GM19328 (cell line): ENCODE results near the gene HCRT.
"Not testable (repeated sequence)": the region's sequence is repeated elsewhere in the genome, so short reads cannot be mapped to it uniquely, and the experiment has no call there.

Experiments used
- ATAC-seq: cut with Tn5 transposase; IDR thresholded peaks from one replicate; pipeline ENCODE4 v1.9.1; 2021; ENCODE audit warnings: mild to moderate bottlenecking, moderate library complexity; ENCODE audit not compliant: unreplicated experiment

HCRT gene, protein sequence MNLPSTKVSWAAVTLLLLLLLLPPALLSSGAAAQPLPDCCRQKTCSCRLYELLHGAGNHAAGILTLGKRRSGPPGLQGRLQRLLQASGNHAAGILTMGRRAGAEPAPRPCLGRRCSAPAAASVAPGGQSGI

GRCh38 chr17:42184713-42185620 is at the start of gene HCRT:
Gene HCRT, minus strand, starts transcription at chr17:42185452. Its CDS starts 87 bp downstream, at chr17:42185365.
- no peak for ATAC-seq

GRCh38 chr17:42233994-42234393 is 48.7 kb upstream of the HCRT start:
- no peak for ATAC-seq

GRCh38 chr17:42233156-42233555 is 47.9 kb upstream of the HCRT start:
- ATAC-seq = no peak

- no peak for ATAC-seq
Measured at GRCh38 chr17:42230225-42230624, 45.0 kb upstream of the HCRT start.

GRCh38 chr17:42227849-42228700 is 42.8 kb upstream of the HCRT start:
- no peak for ATAC-seq

DNA sequence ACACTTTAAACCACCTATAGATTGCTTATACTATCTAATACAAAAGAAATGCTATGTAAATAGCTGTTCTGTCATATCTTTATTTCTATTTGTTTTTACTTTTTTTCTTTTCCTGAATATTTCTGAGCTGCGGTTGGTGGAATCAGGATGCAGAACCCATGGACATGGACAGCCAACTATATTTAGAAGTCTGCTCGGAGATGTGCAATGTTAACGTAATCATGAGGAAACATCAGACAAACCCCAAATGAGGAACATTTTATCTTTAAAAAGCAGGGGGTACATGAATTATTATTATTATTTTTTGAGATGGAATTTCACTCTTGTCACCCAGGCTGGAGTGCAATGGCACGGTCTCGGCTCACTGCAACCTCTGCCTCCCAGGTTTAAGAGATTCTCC is 40.4 kb upstream of the HCRT start:
- ATAC-seq = no peak

GRCh38 chr17:42224651-42225050 is 39.4 kb upstream of the HCRT start:
- no peak for ATAC-seq

- ATAC-seq = no peak
Measured at GRCh38 chr17:42221886-42222745, 36.9 kb upstream of the HCRT start.

GRCh38 chr17:42219280-42219679 is 34.0 kb upstream of the HCRT start:
- ATAC-seq = not testable (repeated sequence)

GRCh38 chr17:42214156-42214555 is 28.9 kb upstream of the HCRT start:
- no peak for ATAC-seq

DNA sequence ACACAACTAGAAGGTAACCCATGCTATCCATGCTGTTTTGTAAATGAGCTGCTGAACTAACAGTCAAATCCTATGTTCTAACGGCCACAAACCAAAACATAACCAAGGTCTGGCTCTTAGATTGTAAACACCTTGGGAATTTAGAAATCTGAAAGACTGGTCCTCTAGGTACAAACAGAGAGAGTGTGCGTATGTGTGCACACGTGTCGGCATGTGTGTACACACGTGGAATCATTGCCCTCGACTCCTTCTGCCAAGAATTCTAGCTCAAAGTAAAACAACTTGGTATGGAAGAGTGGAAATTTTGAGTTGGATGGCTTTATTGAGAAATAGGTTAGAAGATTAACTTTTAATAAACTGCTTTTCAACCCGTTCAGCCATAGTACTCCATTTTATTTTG is 27.1 kb upstream of the HCRT start:
- ATAC-seq = no peak

- ATAC-seq = not testable (repeated sequence)
Measured at GRCh38 chr17:42211921-42212341, 26.7 kb upstream of the HCRT start.

DNA sequence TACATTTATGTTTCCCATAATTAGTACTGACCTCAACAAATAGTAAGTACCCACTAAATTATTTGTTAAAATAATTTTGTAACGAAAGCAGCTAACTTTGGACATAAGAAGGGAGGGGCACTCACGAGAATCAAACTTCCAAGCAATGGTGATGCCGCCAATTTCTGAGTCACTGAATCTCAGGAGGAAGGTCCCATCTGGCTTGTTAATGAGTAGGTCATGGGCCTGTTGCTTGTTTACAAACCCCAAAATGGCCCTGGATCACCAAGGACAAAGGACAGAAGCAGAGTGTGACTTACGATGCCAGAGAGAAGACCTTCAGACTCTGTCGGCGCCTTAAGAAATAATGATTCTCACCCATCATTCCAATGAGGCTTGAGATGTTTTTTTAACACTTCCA is 24.8 kb upstream of the HCRT start:
- ATAC-seq = no peak

DNA sequence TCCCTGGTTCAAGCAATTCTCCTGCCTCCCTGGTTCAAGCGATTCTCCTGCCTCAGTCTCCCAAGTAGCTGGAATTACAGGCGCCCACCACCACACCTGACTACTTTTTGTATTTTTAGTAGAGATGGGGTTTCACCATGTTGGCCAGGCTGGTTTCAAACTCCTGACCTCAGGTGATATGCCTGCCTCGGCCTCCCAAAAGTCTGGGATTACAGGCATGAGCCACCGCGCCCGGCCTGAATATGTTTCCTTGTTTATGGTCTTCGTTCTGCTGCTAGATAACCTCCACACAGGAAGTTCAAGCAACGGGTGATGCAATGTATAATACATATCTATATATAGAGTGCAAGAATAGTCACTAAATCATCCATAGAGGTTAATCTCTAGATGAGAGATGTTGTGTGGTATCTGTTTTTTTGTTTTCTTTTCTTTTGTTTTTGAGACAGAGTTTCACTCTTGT is 20.9 kb upstream of the HCRT start:
- ATAC-seq = not testable (repeated sequence)

- ATAC-seq = no peak
Measured at GRCh38 chr17:42203354-42203753, 18.1 kb upstream of the HCRT start.

DNA sequence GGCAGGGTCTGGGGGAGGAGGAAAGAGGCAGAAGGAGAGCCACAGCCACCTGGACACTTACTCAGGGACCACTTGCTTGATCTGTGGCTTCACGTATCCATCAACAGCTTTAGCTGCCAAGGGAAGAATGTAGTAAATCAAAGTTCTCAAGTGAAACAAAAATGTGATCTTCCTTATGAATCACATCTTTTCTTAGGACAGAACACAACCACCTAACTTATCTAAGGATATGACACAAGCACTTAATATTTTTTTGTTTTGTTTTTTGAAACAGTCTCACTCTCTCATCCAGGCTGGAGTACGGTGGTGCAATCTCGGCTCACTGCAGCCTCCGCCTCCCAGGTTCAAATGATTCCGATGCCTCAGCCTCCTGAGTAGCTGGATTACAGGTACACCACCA is 17.4 kb upstream of the HCRT start:
- ATAC-seq = no peak

GRCh38 chr17:42202159-42202558 is 16.9 kb upstream of the HCRT start:
- ATAC-seq = no peak

- no peak for ATAC-seq
Measured at GRCh38 chr17:42201458-42201772, 16.2 kb upstream of the HCRT start.

GRCh38 chr17:42200706-42201457 is 15.6 kb upstream of the HCRT start:
- ATAC-seq = no peak
